ENCODE results near the gene C2CD4B.

GRCh38 chr15:62122249-62122648, 42.8 kb downstream of the C2CD4B start:
- TF ChIP-seq CTCF (IDR thresholded peaks at IDR 0.05; ENCODE audit: low read depth, low read length) (no peak), MAX (IDR thresholded peaks at IDR 0.05; ENCODE audit: low read depth, low read length) (no peak), POLR2A (IDR thresholded peaks at IDR 0.05; ENCODE audit: extremely low read depth, insufficient read length) (no peak)

All from NB4 (cell line).